22Rv1 (cell line): ENCODE data around the gene TANC2.

ENCODE experiments used
- CTCF ChIP-seq: fragments of 450-650 bp; IDR thresholded peaks from 2 replicates; pipeline ENCODE4 v1.5.1; 2017; ENCODE audit warnings: mild to moderate bottlenecking
- ZFX ChIP-seq: fragments of 450-650 bp; IDR thresholded peaks from 2 replicates; pipeline ENCODE4 v1.6.1; 2017; ENCODE audit warnings: antibody characterized with exemption, borderline replicate concordance

- TF ChIP-seq CTCF (peak; percentile 92), ZFX (no peak)
These were observed 2.4 kb downstream of the TANC2 start for GRCh38 chr17:62968445-62968923.
